ENCODE results near the gene NFIC. TPM values are rescaled to one million over a fixed set of nuclear protein-coding genes. Genes with fewer than 3 reads are reported as not detected.

Gene NFIC
- total RNA-seq, 4 donors from 2014 or later: 165 to 297 (median 211) TPM

DNA sequence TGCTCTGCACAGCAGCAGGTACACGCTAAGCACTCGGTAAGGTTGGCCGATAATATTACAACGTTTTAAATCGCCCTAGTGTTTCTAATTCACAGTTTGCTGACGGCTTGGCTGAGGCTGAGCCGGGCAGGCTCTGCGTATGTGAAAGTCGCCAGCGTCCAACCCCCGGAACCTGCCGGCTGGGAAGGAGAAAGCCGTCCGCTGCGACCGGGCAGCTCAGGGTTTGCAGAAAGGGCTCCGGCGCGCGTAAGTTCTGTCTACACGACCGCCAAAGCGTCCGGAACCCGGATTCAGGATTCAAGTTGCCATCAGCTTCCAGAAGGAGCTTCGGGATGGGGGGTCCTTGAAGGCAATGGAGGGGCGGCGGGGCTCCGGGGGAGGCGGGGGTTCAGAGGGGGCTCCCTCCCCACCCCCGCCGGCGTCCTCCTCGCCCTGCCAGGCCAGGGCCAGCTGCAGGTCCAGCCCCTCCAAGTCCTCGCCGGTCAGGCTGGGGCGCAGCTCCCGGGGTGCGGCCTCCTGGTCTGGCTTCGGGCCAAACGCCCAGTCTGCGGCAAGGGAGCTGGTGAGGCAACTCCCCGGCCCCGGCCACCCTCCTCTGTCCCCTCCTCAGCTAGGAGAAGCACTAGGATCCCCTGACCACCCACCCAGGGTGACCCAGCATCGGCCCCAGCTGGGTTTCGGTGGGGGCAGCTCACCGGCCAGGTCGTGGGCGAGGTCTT, 116.3 kb downstream of the NFIC start:
- Histone ChIP-seq H3K4me3 (no peak overlapping the region), H3K27me3 (peaks cover 0 to 79% (median 33%) of the 10 kb centered on the region in 4 donors), H3K4me1 (peaks cover 0 to 24% (median 0%) of the 10 kb centered on the region in 4 donors), H3K27ac (replicated peaks in 1 of 4) (no peak overlapping the region), H3K36me3 (no peaks in the 10 kb centered on the region), H3K9me3 (no peaks in the 10 kb centered on the region)
- TF ChIP-seq EP300 (IDR thresholded peaks at IDR 0.05): no peak
- no peak for TF ChIP-seq POLR2AphosphoS5 (IDR thresholded peaks at IDR 0.05)
- TF ChIP-seq POLR2A (IDR thresholded peaks at IDR 0.05; ENCODE audit: low read depth): no peak
- TF ChIP-seq, protein P1, sequence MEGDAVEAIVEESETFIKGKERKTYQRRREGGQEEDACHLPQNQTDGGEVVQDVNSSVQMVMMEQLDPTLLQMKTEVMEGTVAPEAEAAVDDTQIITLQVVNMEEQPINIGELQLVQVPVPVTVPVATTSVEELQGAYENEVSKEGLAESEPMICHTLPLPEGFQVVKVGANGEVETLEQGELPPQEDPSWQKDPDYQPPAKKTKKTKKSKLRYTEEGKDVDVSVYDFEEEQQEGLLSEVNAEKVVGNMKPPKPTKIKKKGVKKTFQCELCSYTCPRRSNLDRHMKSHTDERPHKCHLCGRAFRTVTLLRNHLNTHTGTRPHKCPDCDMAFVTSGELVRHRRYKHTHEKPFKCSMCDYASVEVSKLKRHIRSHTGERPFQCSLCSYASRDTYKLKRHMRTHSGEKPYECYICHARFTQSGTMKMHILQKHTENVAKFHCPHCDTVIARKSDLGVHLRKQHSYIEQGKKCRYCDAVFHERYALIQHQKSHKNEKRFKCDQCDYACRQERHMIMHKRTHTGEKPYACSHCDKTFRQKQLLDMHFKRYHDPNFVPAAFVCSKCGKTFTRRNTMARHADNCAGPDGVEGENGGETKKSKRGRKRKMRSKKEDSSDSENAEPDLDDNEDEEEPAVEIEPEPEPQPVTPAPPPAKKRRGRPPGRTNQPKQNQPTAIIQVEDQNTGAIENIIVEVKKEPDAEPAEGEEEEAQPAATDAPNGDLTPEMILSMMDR (IDR thresholded peaks at IDR 0.05): no peak
- 80% methylated on average over 32 of the region's 49 CpGs for WGBS
- no peak for DNase-seq (ENCODE audit: extremely low spot score)
- intact Hi-C loops (cut with DNase I): no loop called here

GRCh38 chr19:3483226-3483628, 116.8 kb downstream of the NFIC start, which contains the start of gene SMIM44:
Gene SMIM44, minus strand, starts transcription at chr19:3483441. Its CDS starts 38 bp downstream, at chr19:3483403.
- WGBS: 75% methylated on average over 8 of the region's 33 CpGs
- H3K9me3 ChIP-seq: no peaks in the 10 kb centered on the region
- TF ChIP-seq, protein P1 (IDR thresholded peaks at IDR 0.05): no peak
- TF ChIP-seq POLR2A (IDR thresholded peaks at IDR 0.05; ENCODE audit: low read depth): no peak
- no peak for TF ChIP-seq POLR2AphosphoS5 (IDR thresholded peaks at IDR 0.05)
- TF ChIP-seq EP300 (IDR thresholded peaks at IDR 0.05): no peak
- H3K4me1 ChIP-seq: peaks cover 0 to 24% (median 0%) of the 10 kb centered on the region in 4 donors
- DNase-seq (ENCODE audit: extremely low spot score): no peak
- H3K4me3 ChIP-seq: no peak within 1 kb of the TSS
- intact Hi-C loops (cut with DNase I): no loop called here
- H3K36me3 ChIP-seq: no peaks in the 10 kb centered on the region
- no peak within 1 kb of the TSS for H3K27ac ChIP-seq (replicated peaks in 1 of 4)
- peaks cover 0 to 79% (median 33%) of the 10 kb centered on the region in 4 donors for H3K27me3 ChIP-seq

DNA sequence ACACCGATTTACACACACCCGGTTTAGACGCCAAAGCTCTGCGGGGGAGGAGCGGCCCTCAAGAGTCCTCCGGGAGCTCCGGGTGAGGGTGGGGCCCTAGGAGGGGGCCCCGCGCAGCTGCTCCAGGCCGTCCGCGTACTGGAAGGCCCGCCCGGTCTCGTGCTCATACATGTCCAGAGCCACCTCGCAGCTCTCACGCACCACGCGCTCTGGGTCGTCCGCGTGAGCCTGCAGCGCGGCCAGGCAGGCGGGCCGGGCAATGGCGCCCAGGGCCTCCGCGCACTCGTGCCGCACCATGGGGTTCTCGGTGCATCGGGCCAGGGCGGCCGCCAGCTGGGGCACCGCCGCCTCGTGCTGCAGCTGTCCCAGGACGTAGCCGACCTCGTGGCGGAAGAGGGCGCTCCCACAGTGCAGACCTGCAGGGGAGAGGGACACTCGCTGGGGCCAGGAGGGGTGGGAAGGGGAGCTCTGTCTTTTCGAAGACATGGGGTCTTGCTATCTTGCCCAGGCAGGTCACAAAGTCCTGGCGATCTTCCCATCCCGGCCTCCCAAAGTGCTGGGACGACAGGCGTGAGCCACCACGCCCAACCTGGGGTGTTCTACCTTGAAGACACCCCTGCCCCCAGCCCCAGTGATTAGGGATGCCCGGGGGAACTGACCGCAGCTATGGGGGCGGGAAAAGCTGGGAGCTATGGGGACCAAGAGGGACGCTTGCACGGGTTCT, 125.2 kb downstream of the NFIC start:
- TF ChIP-seq POLR2A (IDR thresholded peaks at IDR 0.05; ENCODE audit: low read depth) (no peak), POLR2AphosphoS5 (IDR thresholded peaks at IDR 0.05) (no peak), EP300 (IDR thresholded peaks at IDR 0.05) (no peak)
- TF ChIP-seq, protein P1 (IDR thresholded peaks at IDR 0.05): no peak
- Histone ChIP-seq H3K4me1 (no peaks in the 10 kb centered on the region), H3K27me3 (peaks cover 0 to 3% (median 0%) of the 10 kb centered on the region in 4 donors), H3K27ac (replicated peaks in 1 of 4) (no peak overlapping the region), H3K4me3 (no peak overlapping the region), H3K36me3 (peaks cover 40 to 69% (median 61%) of the 10 kb centered on the region in 4 donors), H3K9me3 (no peaks in the 10 kb centered on the region)
- intact Hi-C loops (cut with DNase I): no loop called here
- no peak for DNase-seq (ENCODE audit: extremely low spot score)
- 89% methylated on average over 43 of the region's 55 CpGs for WGBS

DNA sequence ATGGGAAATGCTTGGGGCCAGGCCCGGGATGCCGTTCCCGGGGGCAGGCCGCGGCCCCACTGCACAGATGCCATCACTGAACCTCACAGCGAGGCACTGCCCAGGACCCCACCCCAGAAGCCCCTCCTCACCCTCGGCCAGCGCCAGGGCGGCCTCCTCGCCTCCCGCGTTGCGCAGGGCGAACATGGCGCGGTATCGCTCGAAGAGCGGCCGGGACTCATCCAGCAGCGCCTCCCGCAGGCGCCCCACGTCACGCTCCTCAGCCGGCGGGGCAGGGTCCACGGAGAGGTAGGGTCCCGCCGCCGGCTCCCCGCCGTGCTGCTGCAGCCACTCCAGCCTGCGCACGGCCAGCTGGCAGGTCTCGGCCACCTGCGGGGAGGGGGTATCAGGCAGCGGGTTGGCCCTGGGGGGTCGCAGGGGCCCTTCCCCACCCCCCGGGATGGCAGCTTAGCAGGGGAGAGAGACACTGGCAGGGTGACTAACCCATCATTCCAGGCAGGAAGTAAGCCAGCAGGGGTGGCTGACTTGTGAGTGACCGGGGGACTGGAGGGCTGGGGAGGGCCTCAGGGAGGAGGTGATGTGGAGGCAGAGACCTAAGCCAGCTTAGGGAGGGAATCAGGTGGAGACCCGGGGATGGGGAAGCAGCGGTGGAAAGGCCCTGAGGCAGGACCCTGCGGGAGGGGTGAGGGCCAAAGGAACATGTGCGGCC, 125.9 kb downstream of the NFIC start:
- Histone ChIP-seq H3K36me3 (peaks cover 41 to 77% (median 66%) of the 10 kb centered on the region in 4 donors), H3K27ac (replicated peaks in 1 of 4) (no peak overlapping the region), H3K4me3 (no peak overlapping the region), H3K27me3 (no peaks in the 10 kb centered on the region), H3K9me3 (no peaks in the 10 kb centered on the region), H3K4me1 (no peaks in the 10 kb centered on the region)
- no peak for DNase-seq (ENCODE audit: extremely low spot score)
- WGBS: 94% methylated on average over 38 of the region's 45 CpGs
- intact Hi-C loops (cut with DNase I): no loop called here
- TF ChIP-seq EP300 (IDR thresholded peaks at IDR 0.05) (no peak), POLR2A (IDR thresholded peaks at IDR 0.05; ENCODE audit: low read depth) (no peak), POLR2AphosphoS5 (IDR thresholded peaks at IDR 0.05) (no peak)
- TF ChIP-seq, protein P1 (IDR thresholded peaks at IDR 0.05): no peak
